ENCODE results near the gene SORCS2.

Gene SORCS2

GRCh38 chr4:7262134-7262533 is 69.8 kb downstream of the SORCS2 start:
- DNase-seq (ENCODE audit: extremely low spot score), result no peak
- ChIA-PET CTCF (no interaction called here), POLR2A (no interaction called here)
- TF ChIP-seq BHLHE40 (IDR thresholded peaks at IDR 0.05; ENCODE audit: borderline replicate concordance) (no peak), CTBP1 (IDR thresholded peaks at IDR 0.05; ENCODE audit: borderline replicate concordance) (no peak), SP1 (IDR thresholded peaks at IDR 0.05) (no peak), PKNOX1 (IDR thresholded peaks at IDR 0.05) (no peak), FOXM1 (IDR thresholded peaks at IDR 0.05; ENCODE audit: borderline replicate concordance) (no peak), NFRKB (IDR thresholded peaks at IDR 0.05) (no peak), LEF1 (IDR thresholded peaks at IDR 0.05; ENCODE audit: borderline replicate concordance) (no peak), FOXA1 (IDR thresholded peaks at IDR 0.05) (no peak)

- ChIA-PET POLR2A (no interaction called here), CTCF (no interaction called here)
- DNase-seq (ENCODE audit: extremely low spot score), result no peak
- TF ChIP-seq NFRKB (IDR thresholded peaks at IDR 0.05) (no peak), ZNF384 (IDR thresholded peaks at IDR 0.05) (no peak), FOXK2 (IDR thresholded peaks at IDR 0.05) (no peak), SUZ12 (IDR thresholded peaks at IDR 0.05) (no peak), FOXA1 (IDR thresholded peaks at IDR 0.05) (no peak)
These were observed 70.8 kb downstream of the SORCS2 start for GRCh38 chr4:7263166-7263565.

GRCh38 chr4:7264694-7265093 is 72.4 kb downstream of the SORCS2 start:
- ChIA-PET CTCF (no interaction called here), POLR2A (no interaction called here)
- TF ChIP-seq SUZ12 (IDR thresholded peaks at IDR 0.05) (no peak), PKNOX1 (IDR thresholded peaks at IDR 0.05) (no peak), FOXK2 (IDR thresholded peaks at IDR 0.05) (no peak), FOXA1 (IDR thresholded peaks at IDR 0.05) (no peak), NFRKB (IDR thresholded peaks at IDR 0.05) (no peak), LEF1 (IDR thresholded peaks at IDR 0.05; ENCODE audit: borderline replicate concordance) (no peak), SP1 (IDR thresholded peaks at IDR 0.05) (no peak), FOXM1 (IDR thresholded peaks at IDR 0.05; ENCODE audit: borderline replicate concordance) (no peak), ARNT (IDR thresholded peaks at IDR 0.05) (no peak), ZNF384 (IDR thresholded peaks at IDR 0.05) (no peak), BHLHE40 (IDR thresholded peaks at IDR 0.05; ENCODE audit: borderline replicate concordance) (no peak), ELF4 (IDR thresholded peaks at IDR 0.05) (no peak), CTBP1 (IDR thresholded peaks at IDR 0.05; ENCODE audit: borderline replicate concordance) (no peak), TARDBP (IDR thresholded peaks at IDR 0.05) (no peak), HDGF (IDR thresholded peaks at IDR 0.05; ENCODE audit: borderline replicate concordance) (no peak), L3MBTL2 (conservative IDR thresholded peaks at IDR 0.05) (no peak)

DNA sequence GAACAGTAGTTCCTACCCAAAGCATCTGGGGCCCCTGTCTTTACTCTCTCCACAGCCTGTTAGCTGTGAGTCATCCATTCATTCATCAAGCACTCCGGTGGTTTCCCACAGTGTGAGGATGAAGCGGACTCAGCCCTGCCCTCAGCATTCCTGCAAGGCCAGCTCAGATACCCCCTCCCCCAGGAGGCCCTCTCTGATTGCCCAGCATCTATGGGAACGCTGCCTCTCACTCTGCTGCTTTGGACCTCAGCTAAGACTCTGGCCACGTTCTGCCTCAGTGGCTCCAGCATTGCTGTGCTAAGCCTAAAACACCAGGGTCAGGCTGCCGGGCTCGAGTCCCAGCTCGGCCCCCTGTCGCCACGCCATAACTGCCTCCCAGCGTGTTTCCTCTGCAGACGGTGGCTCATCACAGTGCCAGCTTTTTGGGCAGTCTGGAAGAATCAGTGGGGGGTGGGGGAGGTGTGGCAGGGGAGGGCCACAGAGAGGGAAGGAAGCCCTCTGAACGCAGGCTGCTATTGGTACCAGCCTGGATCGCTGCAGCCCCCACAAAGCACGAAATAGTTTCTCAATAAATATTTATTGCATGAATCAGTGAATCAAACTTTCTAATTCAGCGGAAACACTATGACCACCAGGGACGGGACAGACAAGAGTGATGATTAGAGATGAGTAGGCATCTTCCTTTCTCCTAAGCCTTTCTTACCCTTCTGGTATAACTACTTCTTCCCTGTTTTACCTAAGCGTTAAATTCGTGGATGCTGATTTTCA is 74.4 kb downstream of the SORCS2 start:
- no peak for DNase-seq (ENCODE audit: extremely low spot score)
- ChIA-PET CTCF (no interaction called here), POLR2A (no interaction called here)
- TF ChIP-seq ZNF384 (IDR thresholded peaks at IDR 0.05) (no peak), FOXK2 (IDR thresholded peaks at IDR 0.05) (no peak), ELF4 (IDR thresholded peaks at IDR 0.05) (no peak), CTBP1 (IDR thresholded peaks at IDR 0.05; ENCODE audit: borderline replicate concordance) (no peak), PKNOX1 (IDR thresholded peaks at IDR 0.05) (no peak), BHLHE40 (IDR thresholded peaks at IDR 0.05; ENCODE audit: borderline replicate concordance) (no peak), HDGF (IDR thresholded peaks at IDR 0.05; ENCODE audit: borderline replicate concordance) (no peak), FOXM1 (IDR thresholded peaks at IDR 0.05; ENCODE audit: borderline replicate concordance) (no peak), ARNT (IDR thresholded peaks at IDR 0.05) (no peak), LEF1 (IDR thresholded peaks at IDR 0.05; ENCODE audit: borderline replicate concordance) (no peak), SUZ12 (IDR thresholded peaks at IDR 0.05) (no peak), FOXA1 (IDR thresholded peaks at IDR 0.05) (no peak), SP1 (IDR thresholded peaks at IDR 0.05) (no peak), L3MBTL2 (conservative IDR thresholded peaks at IDR 0.05) (no peak)

More at GRCh38 chr4:7264694-7265093, 72.4 kb downstream of the SORCS2 start:
- no peak for DNase-seq (ENCODE audit: extremely low spot score)

GRCh38 chr4:7267829-7268228 is 75.5 kb downstream of the SORCS2 start:
- CTCF ChIA-PET, result no interaction called here
- POLR2A ChIA-PET, result interaction anchor here (0.8 kb wide), 1 partner anchor 9 kb away, joined by 3 read pairs; no protein-coding TSS in a partner anchor
- no peak for DNase-seq (ENCODE audit: extremely low spot score)

More at GRCh38 chr4:7267829-7268228, 75.5 kb downstream of the SORCS2 start:
- no peak for TF ChIP-seq TARDBP (IDR thresholded peaks at IDR 0.05)
- no peak for TF ChIP-seq LEF1 (IDR thresholded peaks at IDR 0.05; ENCODE audit: borderline replicate concordance)
- no peak for TF ChIP-seq FOXM1 (IDR thresholded peaks at IDR 0.05; ENCODE audit: borderline replicate concordance)
- no peak for TF ChIP-seq FOXK2 (IDR thresholded peaks at IDR 0.05)
- no peak for TF ChIP-seq FOXA1 (IDR thresholded peaks at IDR 0.05)
- no peak for TF ChIP-seq BHLHE40 (IDR thresholded peaks at IDR 0.05; ENCODE audit: borderline replicate concordance)
- no peak for TF ChIP-seq SUZ12 (IDR thresholded peaks at IDR 0.05)
- no peak for TF ChIP-seq ELF4 (IDR thresholded peaks at IDR 0.05)
- no peak for TF ChIP-seq L3MBTL2 (conservative IDR thresholded peaks at IDR 0.05)
- no peak for TF ChIP-seq NFRKB (IDR thresholded peaks at IDR 0.05)
- no peak for TF ChIP-seq ARNT (IDR thresholded peaks at IDR 0.05)
- TF ChIP-seq PKNOX1 (IDR thresholded peaks at IDR 0.05), result no peak
- no peak for TF ChIP-seq CTBP1 (IDR thresholded peaks at IDR 0.05; ENCODE audit: borderline replicate concordance)
- TF ChIP-seq HDGF (IDR thresholded peaks at IDR 0.05; ENCODE audit: borderline replicate concordance), result no peak
- TF ChIP-seq ZNF384 (IDR thresholded peaks at IDR 0.05), result no peak
- TF ChIP-seq SP1 (IDR thresholded peaks at IDR 0.05), result no peak
